ENCODE results near the gene AIFM3.

DNA sequence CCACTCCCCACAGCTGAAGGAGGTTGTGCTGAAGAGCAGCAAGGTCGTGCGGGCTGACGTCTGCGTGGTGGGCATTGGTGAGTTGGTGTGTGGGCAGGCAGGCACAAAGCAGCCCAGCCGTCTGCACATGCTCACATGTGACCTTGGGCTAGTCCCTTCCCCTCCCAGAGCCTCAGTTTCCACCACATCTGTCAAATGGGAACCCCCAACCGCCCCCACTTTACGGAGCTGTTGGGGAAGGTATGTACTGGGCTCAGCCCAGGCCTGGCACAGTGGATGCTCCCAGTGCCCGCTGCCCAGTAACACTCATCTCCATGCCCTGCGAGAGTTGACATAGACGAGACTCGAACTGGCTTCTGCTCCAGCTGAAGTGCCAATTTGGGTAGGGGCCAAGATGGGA is 10.0 kb downstream of the AIFM3 start:
- TF ChIP-seq, protein P1, sequence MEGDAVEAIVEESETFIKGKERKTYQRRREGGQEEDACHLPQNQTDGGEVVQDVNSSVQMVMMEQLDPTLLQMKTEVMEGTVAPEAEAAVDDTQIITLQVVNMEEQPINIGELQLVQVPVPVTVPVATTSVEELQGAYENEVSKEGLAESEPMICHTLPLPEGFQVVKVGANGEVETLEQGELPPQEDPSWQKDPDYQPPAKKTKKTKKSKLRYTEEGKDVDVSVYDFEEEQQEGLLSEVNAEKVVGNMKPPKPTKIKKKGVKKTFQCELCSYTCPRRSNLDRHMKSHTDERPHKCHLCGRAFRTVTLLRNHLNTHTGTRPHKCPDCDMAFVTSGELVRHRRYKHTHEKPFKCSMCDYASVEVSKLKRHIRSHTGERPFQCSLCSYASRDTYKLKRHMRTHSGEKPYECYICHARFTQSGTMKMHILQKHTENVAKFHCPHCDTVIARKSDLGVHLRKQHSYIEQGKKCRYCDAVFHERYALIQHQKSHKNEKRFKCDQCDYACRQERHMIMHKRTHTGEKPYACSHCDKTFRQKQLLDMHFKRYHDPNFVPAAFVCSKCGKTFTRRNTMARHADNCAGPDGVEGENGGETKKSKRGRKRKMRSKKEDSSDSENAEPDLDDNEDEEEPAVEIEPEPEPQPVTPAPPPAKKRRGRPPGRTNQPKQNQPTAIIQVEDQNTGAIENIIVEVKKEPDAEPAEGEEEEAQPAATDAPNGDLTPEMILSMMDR (conservative IDR thresholded peaks at IDR 0.05), result no peak
- TF ChIP-seq EZH2 (IDR thresholded peaks at IDR 0.05; ENCODE audit: low read depth), result no peak

Data from PC-9 (cell line).